Measurements from ENCODE around the gene SMIM44. TPM values are rescaled to one million over a fixed set of nuclear protein-coding genes. Genes with fewer than 3 reads are reported as not detected.
"Not testable (repeated sequence)": the region's sequence is repeated elsewhere in the genome, so short reads cannot be mapped to it uniquely, and the experiment has no call there.

Gene SMIM44
- total RNA-seq = not detected

DNA sequence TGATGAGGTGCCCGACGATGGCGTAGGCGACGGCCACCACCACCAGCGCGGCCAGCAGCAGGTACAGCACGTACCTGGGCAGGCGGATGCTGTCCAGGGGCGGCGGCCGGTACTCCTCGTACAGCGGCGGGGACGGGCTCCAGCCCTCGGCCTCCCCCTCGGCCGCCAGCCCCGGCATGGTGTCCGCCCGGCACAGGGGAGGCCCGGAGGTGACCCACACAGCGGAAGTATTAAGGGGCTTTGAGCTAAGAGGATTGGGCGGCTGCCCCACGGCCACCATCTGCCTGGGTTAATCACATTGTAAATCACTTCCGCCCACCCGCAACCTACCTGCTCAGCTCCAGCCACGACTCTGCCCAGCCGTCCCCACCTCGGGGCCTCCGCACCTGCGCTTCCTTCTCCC is at the start of gene SMIM44:
Gene SMIM44 (minus strand): TSS at position 216 of the 403 bp plus-strand sequence. CDS start 38 bp downstream, at position 178.
- intact Hi-C loops (cut with DNase I; ENCODE audit: low total_unique reads) = no loop called here
- H3K27ac ChIP-seq = no peak within 1 kb of the TSS
- peaks cover 8 to 37% of the 10 kb centered on the region in 2 donors for H3K27me3 ChIP-seq
- no peak for DNase-seq (ENCODE audit: low spot score in 2 of 2)
- TF ChIP-seq POLR2AphosphoS5 (IDR thresholded peaks at IDR 0.05) (no peak), POLR2A (IDR thresholded peaks at IDR 0.05) (no peak)
- TF ChIP-seq, protein P1, sequence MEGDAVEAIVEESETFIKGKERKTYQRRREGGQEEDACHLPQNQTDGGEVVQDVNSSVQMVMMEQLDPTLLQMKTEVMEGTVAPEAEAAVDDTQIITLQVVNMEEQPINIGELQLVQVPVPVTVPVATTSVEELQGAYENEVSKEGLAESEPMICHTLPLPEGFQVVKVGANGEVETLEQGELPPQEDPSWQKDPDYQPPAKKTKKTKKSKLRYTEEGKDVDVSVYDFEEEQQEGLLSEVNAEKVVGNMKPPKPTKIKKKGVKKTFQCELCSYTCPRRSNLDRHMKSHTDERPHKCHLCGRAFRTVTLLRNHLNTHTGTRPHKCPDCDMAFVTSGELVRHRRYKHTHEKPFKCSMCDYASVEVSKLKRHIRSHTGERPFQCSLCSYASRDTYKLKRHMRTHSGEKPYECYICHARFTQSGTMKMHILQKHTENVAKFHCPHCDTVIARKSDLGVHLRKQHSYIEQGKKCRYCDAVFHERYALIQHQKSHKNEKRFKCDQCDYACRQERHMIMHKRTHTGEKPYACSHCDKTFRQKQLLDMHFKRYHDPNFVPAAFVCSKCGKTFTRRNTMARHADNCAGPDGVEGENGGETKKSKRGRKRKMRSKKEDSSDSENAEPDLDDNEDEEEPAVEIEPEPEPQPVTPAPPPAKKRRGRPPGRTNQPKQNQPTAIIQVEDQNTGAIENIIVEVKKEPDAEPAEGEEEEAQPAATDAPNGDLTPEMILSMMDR (IDR thresholded peaks at IDR 0.05) = no peak
- no peaks in the 10 kb centered on the region for H3K36me3 ChIP-seq
- H3K4me1 ChIP-seq = no peaks in the 10 kb centered on the region
- H3K9me3 ChIP-seq = no peaks in the 10 kb centered on the region
- peak within 1 kb of the TSS in 2 of 3 donors; percentile 32 to 58 for H3K4me3 ChIP-seq

DNA sequence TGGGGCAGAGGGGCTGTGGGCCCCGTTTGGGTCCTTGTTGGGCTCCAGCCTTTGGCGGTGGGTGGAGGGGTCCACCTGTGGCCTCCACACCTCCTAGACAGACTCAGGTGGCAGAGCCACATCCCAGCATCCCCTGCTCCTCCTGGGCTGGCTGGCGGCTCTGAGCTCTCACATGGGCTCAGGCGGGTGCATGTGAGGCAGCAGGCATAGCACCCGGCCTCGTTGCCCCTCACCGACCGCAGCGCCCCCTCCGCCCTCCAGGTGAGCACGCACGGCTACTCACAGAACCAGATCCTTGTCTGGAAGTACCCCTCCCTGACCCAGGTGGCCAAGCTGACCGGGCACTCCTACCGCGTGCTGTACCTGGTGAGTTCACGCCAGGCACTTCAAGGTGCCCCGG is 49.8 kb upstream of the SMIM44 start:
- Histone ChIP-seq H3K27ac (no peak overlapping the region), H3K36me3 (peaks cover 21% of the 10 kb centered on the region), H3K4me3 (no peak overlapping the region), H3K4me1 (peaks cover 5 to 13% of the 10 kb centered on the region in 2 donors), H3K27me3 (no peaks in the 10 kb centered on the region), H3K9me3 (no peaks in the 10 kb centered on the region)
- TF ChIP-seq, protein P1 (IDR thresholded peaks at IDR 0.05) = no peak
- TF ChIP-seq POLR2A (IDR thresholded peaks at IDR 0.05) (no peak), POLR2AphosphoS5 (IDR thresholded peaks at IDR 0.05) (no peak)
- intact Hi-C loops (cut with DNase I; ENCODE audit: low total_unique reads) = no loop called here
- DNase-seq (ENCODE audit: low spot score in 2 of 2) = no peak

DNA sequence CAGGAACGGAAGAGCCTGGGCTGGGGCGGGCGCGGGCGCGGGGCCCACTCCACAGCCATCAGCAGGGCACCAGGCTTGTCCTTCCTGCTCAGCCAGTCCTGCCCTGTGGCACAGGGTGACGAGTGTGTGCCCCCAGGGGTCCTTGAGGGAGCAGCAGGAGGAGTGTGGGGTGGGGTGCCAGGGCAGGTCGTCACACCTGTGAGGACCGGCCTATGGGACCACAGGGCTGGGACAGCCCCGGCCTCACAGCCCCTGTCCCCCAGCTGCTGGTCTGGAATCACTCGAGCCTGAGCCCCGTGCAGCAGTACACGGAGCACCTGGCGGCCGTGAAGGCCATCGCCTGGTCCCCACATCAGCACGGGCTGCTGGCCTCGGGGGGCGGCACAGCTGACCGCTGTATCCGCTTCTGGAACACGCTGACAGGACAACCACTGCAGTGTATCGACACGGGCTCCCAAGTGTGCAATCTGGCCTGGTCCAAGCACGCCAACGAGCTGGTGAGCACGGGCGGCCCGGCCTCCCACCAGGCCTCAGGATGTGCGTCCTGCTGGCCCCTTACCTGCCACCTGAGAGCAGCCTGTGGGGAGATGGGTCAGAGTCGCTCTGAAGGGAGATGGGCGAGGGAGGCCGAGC is 49.0 kb upstream of the SMIM44 start:
- peaks cover 5 to 13% of the 10 kb centered on the region in 2 donors for H3K4me1 ChIP-seq
- no peaks in the 10 kb centered on the region for H3K27me3 ChIP-seq
- TF ChIP-seq, protein P1 (IDR thresholded peaks at IDR 0.05) = no peak
- no peak for TF ChIP-seq POLR2AphosphoS5 (IDR thresholded peaks at IDR 0.05)
- no peak for TF ChIP-seq POLR2A (IDR thresholded peaks at IDR 0.05)
- no peak for DNase-seq (ENCODE audit: low spot score in 2 of 2)
- no peak overlapping the region for H3K4me3 ChIP-seq
- intact Hi-C loops (cut with DNase I; ENCODE audit: low total_unique reads) = no loop called here
- peaks cover 24% of the 10 kb centered on the region for H3K36me3 ChIP-seq
- no peak overlapping the region for H3K27ac ChIP-seq
- no peaks in the 10 kb centered on the region for H3K9me3 ChIP-seq

DNA sequence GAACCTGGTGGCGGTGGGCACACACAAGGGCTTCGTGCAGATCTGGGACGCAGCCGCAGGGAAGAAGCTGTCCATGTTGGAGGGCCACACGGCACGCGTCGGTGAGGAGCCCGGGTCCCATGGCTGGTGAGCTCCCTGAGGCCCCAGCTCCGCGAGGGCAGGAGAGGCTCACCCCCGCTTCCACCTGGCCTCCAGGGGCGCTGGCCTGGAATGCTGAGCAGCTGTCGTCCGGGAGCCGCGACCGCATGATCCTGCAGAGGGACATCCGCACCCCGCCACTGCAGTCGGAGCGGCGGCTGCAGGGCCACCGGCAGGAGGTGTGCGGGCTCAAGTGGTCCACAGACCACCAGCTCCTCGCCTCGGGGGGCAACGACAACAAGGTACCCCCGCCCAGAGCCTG is 48.5 kb upstream of the SMIM44 start:
- H3K36me3 ChIP-seq = peaks cover 24% of the 10 kb centered on the region

DNA sequence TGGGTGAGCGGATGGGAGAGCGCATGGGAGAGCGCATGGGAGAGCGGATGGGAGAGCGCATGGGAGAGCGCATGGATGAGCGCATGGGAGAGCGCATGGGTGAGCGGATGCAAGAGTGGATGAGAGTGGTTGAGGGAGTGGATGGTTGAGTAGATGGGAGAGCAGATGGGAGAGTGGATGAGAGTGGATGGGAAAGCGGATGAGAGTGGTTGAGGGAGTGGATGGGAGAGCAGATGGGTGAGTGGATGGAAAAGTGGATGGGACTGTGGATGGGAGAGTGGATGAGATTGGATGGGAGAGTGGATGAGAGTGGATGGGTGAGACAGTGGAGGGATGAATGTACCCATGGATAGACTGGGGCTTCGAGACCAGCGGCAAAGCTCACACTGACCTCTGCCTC is 47.1 kb upstream of the SMIM44 start:
- no peak for DNase-seq (ENCODE audit: low spot score in 2 of 2)
- Histone ChIP-seq H3K9me3 (no peaks in the 10 kb centered on the region), H3K27me3 (no peaks in the 10 kb centered on the region), H3K4me3 (no peak overlapping the region), H3K4me1 (no peaks in the 10 kb centered on the region), H3K27ac (no peak overlapping the region), H3K36me3 (peaks cover 24% of the 10 kb centered on the region)
- TF ChIP-seq, protein P1 (IDR thresholded peaks at IDR 0.05) = no peak
- TF ChIP-seq POLR2A (IDR thresholded peaks at IDR 0.05) (no peak), POLR2AphosphoS5 (IDR thresholded peaks at IDR 0.05) (no peak)
- intact Hi-C loops (cut with DNase I; ENCODE audit: low total_unique reads) = no loop called here

More for the DNA sequence above, 48.5 kb upstream of the SMIM44 start:
- TF ChIP-seq POLR2A (IDR thresholded peaks at IDR 0.05) (no peak), POLR2AphosphoS5 (IDR thresholded peaks at IDR 0.05) (no peak)
- TF ChIP-seq, protein P1 (IDR thresholded peaks at IDR 0.05) = no peak
- Histone ChIP-seq H3K9me3 (no peaks in the 10 kb centered on the region), H3K4me1 (peaks cover 3 to 10% of the 10 kb centered on the region in 2 donors), H3K27me3 (no peaks in the 10 kb centered on the region), H3K27ac (no peak overlapping the region), H3K4me3 (no peak overlapping the region)
- intact Hi-C loops (cut with DNase I; ENCODE audit: low total_unique reads) = no loop called here
- no peak for DNase-seq (ENCODE audit: low spot score in 2 of 2)

DNA sequence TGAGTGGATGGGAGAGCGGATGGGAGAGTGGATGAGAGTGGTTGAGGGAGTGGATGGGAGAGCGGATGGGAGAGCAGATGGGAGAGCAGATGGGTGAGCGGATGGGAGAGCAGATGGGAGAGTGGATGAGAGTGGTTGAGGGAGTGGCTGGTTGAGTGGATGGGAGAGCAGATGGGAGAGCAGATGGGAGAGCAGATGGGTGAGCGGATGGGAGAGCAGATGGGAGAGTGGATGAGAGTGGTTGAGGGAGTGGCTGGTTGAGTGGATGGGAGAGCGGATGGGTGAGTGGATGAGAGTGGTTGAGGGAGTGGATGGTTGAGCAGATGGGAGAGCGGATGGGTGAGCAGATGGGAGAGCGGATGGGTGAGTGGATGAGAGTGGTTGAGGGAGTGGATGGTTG is 46.1 kb upstream of the SMIM44 start:
- intact Hi-C loops (cut with DNase I; ENCODE audit: low total_unique reads); H3K9me3 ChIP-seq; DNase-seq (ENCODE audit: low spot score in 2 of 2); H3K27ac ChIP-seq; H3K4me1 ChIP-seq; H3K4me3 ChIP-seq; H3K27me3 ChIP-seq: not testable (repeated sequence)
- H3K36me3 ChIP-seq = peaks cover 21% of the 10 kb centered on the region
